H1 (cell line): ENCODE data around the gene FOSL1. TPM values are rescaled to one million over a fixed set of nuclear protein-coding genes. Genes with fewer than 3 reads are reported as not detected.

ENCODE experiments used
- CTCF ChIA-PET: fragments of 300-600 bp; sonication (Branson Sonifier 250); formaldehyde crosslinking; loops from one replicate; lab custom pipeline; 2021; ENCODE audit not compliant: partially characterized antibody; lab: Charles Lee
- POLR2A ChIA-PET: fragments of 300-600 bp; sonication (Branson Sonifier 250); formaldehyde crosslinking; loops from one replicate; lab custom pipeline; 2021; ENCODE audit warnings: inconsistent platforms; ENCODE audit not compliant: partially characterized antibody; lab: Charles Lee
- DNase-seq, 2 experiments: peaks; one replicate each; pipeline versions ENCODE4 v3.0.0 to v3.0.0-alpha.2; 2010 to 2022; ENCODE audit warnings: low spot score in 2 of 2, low read depth in 1 of 2, mixed read lengths in 1 of 2
- FAIRE-seq: peaks from 2 replicates; lab custom pipeline; 2011; peaks lifted over from hg19 to GRCh38; lab: Jason Lieb, UNC
- H2AFZ ChIP-seq: 2 replicates; pipeline ENCODE4 v1.8.1; 2012; ENCODE audit warnings: low read length, inconsistent platforms
- H2AK5ac ChIP-seq: 2 replicates; pipeline ENCODE4 v1.6.1; 2013; ENCODE audit warnings: low read depth, low read length
- H2BK120ac ChIP-seq: replicated peaks from 2 replicates; pipeline ENCODE3; 2013; ENCODE audit warnings: low read depth, low read length, inconsistent platforms
- H2BK12ac ChIP-seq: 2 replicates; pipeline ENCODE4 v1.6.1; 2013; ENCODE audit warnings: low read depth, low read length
- H2BK15ac ChIP-seq: 2 replicates; pipeline ENCODE4 v1.6.1; 2013; ENCODE audit warnings: low read length
- H2BK20ac ChIP-seq: 2 replicates; pipeline ENCODE4 v1.6.1; 2013; ENCODE audit warnings: low read length
- H2BK5ac ChIP-seq: 2 replicates; pipeline ENCODE4 v1.6.1; 2013; ENCODE audit warnings: low read depth, low read length
- H3K14ac ChIP-seq: 2 replicates; pipeline ENCODE4 v1.6.1; 2013; ENCODE audit warnings: inconsistent platforms; ENCODE audit not compliant: insufficient read length
- H3K18ac ChIP-seq: 2 replicates; pipeline ENCODE4 v1.6.1; 2013; ENCODE audit warnings: low read length; ENCODE audit errors: extremely low read depth
- H3K23ac ChIP-seq: 2 replicates; pipeline ENCODE4 v1.6.1; 2013; ENCODE audit warnings: inconsistent platforms; ENCODE audit not compliant: insufficient read length
- H3K23me2 ChIP-seq: 2 replicates; pipeline ENCODE4 v1.6.1; 2013; ENCODE audit warnings: low read depth, low read length
- H3K27ac ChIP-seq: 2 replicates; pipeline ENCODE4 v1.6.1; 2011; ENCODE audit warnings: low read depth, low read length, inconsistent platforms
- H3K27me3 ChIP-seq, 4 experiments: replicated peaks in 1 of 4; 1 replicate in 1 of 4; 2 replicates in 3 of 4; pipeline versions ENCODE4 v1.6.1 to v1.8.1; 2011 to 2013; ENCODE audit warnings: low read length in 3 of 4, mild to moderate bottlenecking in 3 of 4, inconsistent platforms in 2 of 4, mixed read lengths in 2 of 4, moderate library complexity in 1 of 4; ENCODE audit not compliant: control insufficient read depth in 3 of 4, insufficient read depth in 3 of 4; ENCODE audit errors: extremely low read depth in 1 of 4
- H3K36me3 ChIP-seq, 4 experiments: 2 replicates each; pipeline versions ENCODE4 v1.6.1 to v1.8.1; 2011 to 2013; ENCODE audit warnings: mild to moderate bottlenecking in 4 of 4, low read length in 3 of 4, moderate library complexity in 2 of 4, control low read depth in 1 of 4, inconsistent platforms in 1 of 4; ENCODE audit not compliant: insufficient read depth in 4 of 4, control insufficient read depth in 2 of 4
- H3K4ac ChIP-seq: replicated peaks from 2 replicates; pipeline ENCODE3; 2013; ENCODE audit warnings: low read length, low read depth, mixed read lengths, inconsistent platforms; ENCODE audit not compliant: insufficient read length
- H3K4me1 ChIP-seq, 4 experiments: replicated peaks in 1 of 4; 1 replicate in 1 of 4; 2 replicates in 3 of 4; pipeline versions ENCODE4 v1.6.1 to v1.8.1; 2011 to 2013; ENCODE audit warnings: low read length in 3 of 4, inconsistent platforms in 2 of 4, mixed read lengths in 1 of 4; ENCODE audit not compliant: insufficient read depth in 4 of 4, control insufficient read depth in 3 of 4
- H3K4me2 ChIP-seq, 2 experiments: 2 replicates each; pipeline versions ENCODE4 v1.6.1 to v1.8.1; 2011 to 2013; ENCODE audit warnings: low read depth in 2 of 2, low read length in 2 of 2, control low read depth in 1 of 2, inconsistent platforms in 1 of 2, mild to moderate bottlenecking in 1 of 2; ENCODE audit not compliant: insufficient read depth in 1 of 2
- H3K4me3 ChIP-seq, 4 experiments: fragments of 200-600, 300-600 bp in 1 of 4; sonication (generic), shearing (Covaris generic), sonication (Bioruptor Twin) in 1 of 4; 2 replicates each; pipeline versions ENCODE4 v1.5.1 to v1.8.1; 2011 to 2016; ENCODE audit warnings: low read length in 4 of 4, low read depth in 3 of 4, control low read depth in 2 of 4, inconsistent platforms in 2 of 4, mild to moderate bottlenecking in 2 of 4, mixed read lengths in 1 of 4, moderate library complexity in 1 of 4; ENCODE audit not compliant: insufficient read depth in 2 of 4; ENCODE audit errors: extremely low read depth in 1 of 4
- H3K56ac ChIP-seq: replicated peaks from 2 replicates; pipeline ENCODE3; 2013; ENCODE audit warnings: low read depth, mild to moderate bottlenecking, mixed read lengths, low read length, inconsistent platforms; ENCODE audit not compliant: insufficient read length
- H3K79me1 ChIP-seq: 2 replicates; pipeline ENCODE4 v1.6.1; 2013; ENCODE audit warnings: low read depth, low read length, control low read depth
- H3K79me2 ChIP-seq, 2 experiments: 2 replicates each; pipeline versions ENCODE4 v1.6.1 to v1.8.1; 2012 to 2013; ENCODE audit warnings: low read length in 2 of 2, mild to moderate bottlenecking in 2 of 2, inconsistent platforms in 1 of 2; ENCODE audit not compliant: insufficient read depth in 2 of 2, control insufficient read depth in 1 of 2
- H3K9ac ChIP-seq, 4 experiments: replicated peaks in 1 of 4; 1 replicate in 1 of 4; 2 replicates in 3 of 4; pipeline versions ENCODE4 v1.6.1 to v1.8.1; 2011 to 2013; ENCODE audit warnings: low read depth in 3 of 4, low read length in 3 of 4, control low read depth in 2 of 4, mild to moderate bottlenecking in 2 of 4, moderate library complexity in 2 of 4, inconsistent platforms in 1 of 4; ENCODE audit errors: extremely low read depth in 1 of 4
- H3K9me3 ChIP-seq, 2 experiments: 2 replicates each; pipeline versions ENCODE4 v1.6.1 to v1.8.1; 2012 to 2013; ENCODE audit warnings: mild to moderate bottlenecking in 2 of 2, moderate library complexity in 2 of 2, control low read depth in 1 of 2, inconsistent platforms in 1 of 2, low read depth in 1 of 2, low read length in 1 of 2, mixed read lengths in 1 of 2; ENCODE audit not compliant: insufficient read depth in 2 of 2
- H4K20me1 ChIP-seq, 2 experiments: replicated peaks in 1 of 2; 2 replicates each; pipeline versions ENCODE3 to v1.8.1; 2011 to 2013; ENCODE audit warnings: inconsistent platforms in 2 of 2, low read length in 2 of 2, mild to moderate bottlenecking in 1 of 2; ENCODE audit not compliant: insufficient read depth in 2 of 2, control insufficient read depth in 1 of 2
- H4K5ac ChIP-seq: 2 replicates; pipeline ENCODE4 v1.6.1; 2013; ENCODE audit warnings: low read length, low read depth, mixed read lengths, inconsistent platforms; ENCODE audit not compliant: insufficient read length
- H4K8ac ChIP-seq: 2 replicates; pipeline ENCODE4 v1.8.0; 2013; ENCODE audit warnings: mild to moderate bottlenecking, moderate library complexity, low read length, inconsistent platforms; ENCODE audit not compliant: insufficient read depth; ENCODE audit errors: extremely low read depth
- H4K91ac ChIP-seq: replicated peaks from 2 replicates; pipeline ENCODE3; 2013; ENCODE audit warnings: low read length, mixed read lengths, inconsistent platforms; ENCODE audit not compliant: insufficient read length
- POLR2AphosphoS5 ChIP-seq: IDR thresholded peaks from 2 replicates; pipeline ENCODE4 v1.6.1; 2011; ENCODE audit warnings: low read depth, low read length
- RBBP5 ChIP-seq: IDR thresholded peaks from 2 replicates; pipeline ENCODE4 v1.7.1; 2012; ENCODE audit warnings: low read depth, mild to moderate bottlenecking, inconsistent platforms, low read length, moderate library complexity, borderline replicate concordance
- WGBS, 2 experiments: shearing (Covaris generic) in 1 of 2; methylation state at CpG; one replicate each; pipeline versions ENCODE4 v1.1.6 to v1.1.7; 2013 to 2015; ENCODE audit warnings: low lambda C conversion rate in 2 of 2, mixed read lengths in 2 of 2, inconsistent platforms in 1 of 2, low coverage in 1 of 2, missing lambda C conversion rate in 1 of 2; ENCODE audit not compliant: insufficient replicate concordance in 2 of 2, insufficient coverage in 1 of 2, insufficient read length in 1 of 2; ENCODE audit errors: extremely low coverage in 1 of 2, missing lambda C conversion rate in 1 of 2; 5-methylcytosine and 5-hydroxymethylcytosine counted together
- polyA plus RNA-seq, 7 experiments: library from polyadenylated mRNA; depleted of rRNA in 3 of 7; stranded (reverse) in 5 of 7; unstranded in 2 of 7; fragments of >200 nt in 5 of 7; fragments of 200-250 nt in 2 of 7; gene quantifications; 1 replicate in 5 of 7; 2 replicates in 1 of 7; 4 replicates in 1 of 7; pipeline versions ENCODE4 v1.2.1 to v1.2.3, GENCODE V29; 2011 to 2013; ENCODE audit warnings: missing spikeins in 2 of 7, mixed read lengths in 2 of 7
- total RNA-seq: library from RNA; stranded (reverse); fragmentation: NEBNext Ultra II Directional; extraction: Animal tissue kit (Norgen Biotek cat#: 25700); gene quantifications from 2 replicates; pipeline ENCODE4 v1.2.1, GENCODE V29; 2021

The FOSL1 gene
- total and polyA plus RNA-seq, 2 of the 8 experiments (the other 6 are each of a cell fraction or from before 2014, with no cell fraction given), result 6.3 to 7.2 TPM

- FAIRE-seq, result no peak
- CTCF ChIA-PET, result interaction anchor here (0.5 to 9.9 kb wide), 5 partner anchors 13 to 228 kb away, joined by 3 to 191 read pairs (median 71); partner anchors contain the start of genes CCDC85B, FIBP and SIPA1
These were observed 34.5 kb downstream of the FOSL1 start for GRCh38 chr11:65865550-65866172.

More at GRCh38 chr11:65865550-65866172, 34.5 kb downstream of the FOSL1 start:
- H3K56ac ChIP-seq, result no peak overlapping the region
- no peak overlapping the region for H2BK12ac ChIP-seq
- H3K79me2 ChIP-seq, result peaks cover 0 to 5% of the 10 kb centered on the region in 2 experiments; a peak in 1 of 4 replicates
- no peaks in the 10 kb centered on the region; the same call in 1 of the 2 replicates for H3K79me1 ChIP-seq
- POLR2A ChIA-PET, result interaction anchor here (38.3 to 39.7 kb wide), 2 partner anchors 9 to 10 kb away, joined by 1071 read pairs; partner anchors contain the start of genes CCDC85B, CFL1, CTSW and EFEMP2
- H3K4me3 ChIP-seq, result no peak overlapping the region
- H3K23me2 ChIP-seq, result peaks cover 12% of the 10 kb centered on the region; the same call in 1 of the 2 replicates
- H2BK5ac ChIP-seq, result no peak overlapping the region
- no peak overlapping the region; a peak in 1 of 7 replicates for H3K9ac ChIP-seq
- no peak overlapping the region for H4K91ac ChIP-seq
- H3K27ac ChIP-seq, result no peak overlapping the region
- 90% methylated on average over 8 of the region's 9 CpGs; no CpG with 5 or more reads in 1 of the 2 experiments for WGBS, 2 experiments
- H2BK20ac ChIP-seq, result no peak overlapping the region
- TF ChIP-seq RBBP5 (no peak), POLR2AphosphoS5 (0 out of 2 replicates have a peak, but pooled peaks have one; percentile 20)
- H3K4me1 ChIP-seq, result peaks cover 0 to 9% (median 7%) of the 10 kb centered on the region in 4 experiments; a peak in 5 of 7 replicates
- H3K9me3 ChIP-seq, result no peaks in the 10 kb centered on the region
- H4K5ac ChIP-seq, result no peak overlapping the region
- H3K23ac ChIP-seq, result no peak overlapping the region
- H2AFZ ChIP-seq, result no peak overlapping the region
- no peak overlapping the region for H3K4ac ChIP-seq
- H3K18ac ChIP-seq, result no peak overlapping the region
- H3K36me3 ChIP-seq, result peaks cover 5 to 17% (median 14%) of the 10 kb centered on the region in 4 experiments
- no peak overlapping the region for H2BK120ac ChIP-seq
- H2BK15ac ChIP-seq, result no peak overlapping the region
- H4K8ac ChIP-seq, result no peak overlapping the region
- no peak overlapping the region for H3K14ac ChIP-seq
- H4K20me1 ChIP-seq, result no peaks in the 10 kb centered on the region
- DNase-seq, result no peak
- H2AK5ac ChIP-seq, result no peak overlapping the region
- no peak overlapping the region for H3K4me2 ChIP-seq
- H3K27me3 ChIP-seq, result peaks cover 0 to 14% (median 4%) of the 10 kb centered on the region in 4 experiments; a peak in 3 of 7 replicates
